SK-N-SH (cell line): Measurements from ENCODE around the gene USP14. TPM values are rescaled to one million over a fixed set of nuclear protein-coding genes. Genes with fewer than 3 reads are reported as not detected.

ENCODE experiments used
- CTCF ChIA-PET: fragments of 300-600, 350-600 bp; formaldehyde crosslinking; extraction: SDS; loops from one replicate; lab custom pipeline; 2021; lab: Yijun Ruan, JAX
- POLR2A ChIA-PET: fragments of 350-600 bp; sonication (Branson Sonifier 250); formaldehyde crosslinking; extraction: SDS; loops from one replicate; lab custom pipeline; 2020; ENCODE audit warnings: antibody characterized with exemption, inconsistent platforms; lab: Yijun Ruan, JAX
- DNase-seq: peaks from one replicate; pipeline ENCODE4 v3.0.0; 2012
- H2AFZ ChIP-seq: fragments of 200-600 bp; sonication (generic); 2 replicates; pipeline ENCODE4 v1.8.1; 2016; ENCODE audit warnings: antibody characterized with exemption, mild to moderate bottlenecking, low read depth
- H3F3A ChIP-seq: fragments of 200-600 bp; sonication (generic); replicated peaks from 2 replicates; pipeline ENCODE3; 2016; ENCODE audit warnings: antibody characterized with exemption, mild to moderate bottlenecking; ENCODE audit not compliant: insufficient read depth
- H3K27ac ChIP-seq, 2 experiments: fragments of 200-500 bp in 1 of 2; fragments of 200-600 bp in 1 of 2; sonication (Bioruptor generic) in 1 of 2; sonication (generic), shearing (Covaris generic) in 1 of 2; 2 replicates each; pipeline versions ENCODE4 v1.5.1 to v1.6.1; 2014 to 2016; ENCODE audit warnings: low read depth in 2 of 2, inconsistent platforms in 1 of 2, low read length in 1 of 2, mild to moderate bottlenecking in 1 of 2, mixed read lengths in 1 of 2
- H3K27me3 ChIP-seq: fragments of 200-600 bp; sonication (generic), shearing (Covaris generic); 2 replicates; pipeline ENCODE4 v1.6.1; 2016; ENCODE audit warnings: mixed run types; ENCODE audit not compliant: insufficient read depth
- H3K36me3 ChIP-seq, 2 experiments: fragments of 200-500 bp in 1 of 2; fragments of 200-600 bp in 1 of 2; sonication (Bioruptor generic) in 1 of 2; sonication (generic) in 1 of 2; replicated peaks in 1 of 2; 2 replicates each; pipeline versions ENCODE3 to v1.5.1; 2014 to 2016; ENCODE audit warnings: low read length in 1 of 2, mild to moderate bottlenecking in 1 of 2; ENCODE audit not compliant: insufficient read depth in 2 of 2, control insufficient read depth in 1 of 2
- H3K4me1 ChIP-seq, 2 experiments: fragments of 200-500 bp in 1 of 2; fragments of 200-600 bp in 1 of 2; sonication (Bioruptor generic) in 1 of 2; sonication (generic), shearing (Covaris generic) in 1 of 2; 2 replicates each; pipeline versions ENCODE4 v1.5.1 to v1.6.1; 2014 to 2016; ENCODE audit warnings: low read depth in 1 of 2, low read length in 1 of 2, mixed run types in 1 of 2; ENCODE audit not compliant: insufficient read depth in 2 of 2, control insufficient read depth in 1 of 2
- H3K4me2 ChIP-seq: fragments of 200-600 bp; sonication (generic), shearing (Covaris generic); 2 replicates; pipeline ENCODE4 v1.6.1; 2017; ENCODE audit warnings: mixed run types
- H3K4me3 ChIP-seq, 2 experiments: fragments of 200-500 bp in 1 of 2; fragments of 200-600 bp in 1 of 2; sonication (Bioruptor generic) in 1 of 2; sonication (generic), shearing (Covaris generic) in 1 of 2; 2 replicates each; pipeline versions ENCODE4 v1.5.1 to v1.8.1; 2014 to 2016; ENCODE audit warnings: low read depth in 2 of 2, inconsistent platforms in 1 of 2, low read length in 1 of 2, mild to moderate bottlenecking in 1 of 2, mixed read lengths in 1 of 2, moderate library complexity in 1 of 2
- H3K79me2 ChIP-seq: fragments of 200-600 bp; sonication (generic); 2 replicates; pipeline ENCODE4 v1.8.1; 2017; ENCODE audit warnings: mild to moderate bottlenecking; ENCODE audit not compliant: insufficient read depth
- H3K9ac ChIP-seq: fragments of 200-600 bp; sonication (generic); 2 replicates; pipeline ENCODE4 v1.6.1; 2017; ENCODE audit warnings: mixed run types
- H3K9me2 ChIP-seq: fragments of 200-600 bp; sonication (generic); 2 replicates; pipeline ENCODE4 v1.6.1; 2017; ENCODE audit warnings: mixed run types
- H3K9me3 ChIP-seq: fragments of 200-600 bp; sonication (generic); 2 replicates; pipeline ENCODE4 v1.6.1; 2017; ENCODE audit warnings: mixed run types, mild to moderate bottlenecking, moderate library complexity
- H4K20me1 ChIP-seq: fragments of 200-600 bp; sonication (generic); 2 replicates; pipeline ENCODE4 v1.6.1; 2017; ENCODE audit warnings: mild to moderate bottlenecking, mixed run types; ENCODE audit not compliant: insufficient read depth
- CHD2 ChIP-seq: fragments of 150-350 bp; IDR thresholded peaks from 2 replicates; pipeline ENCODE4 v1.6.1; 2018; ENCODE audit warnings: low read length; ENCODE audit not compliant: partially characterized antibody
- ELF1 ChIP-seq: IDR thresholded peaks from 2 replicates; pipeline ENCODE4 v1.4.0; 2012
- FOXJ3 ChIP-seq: sonication (generic); formaldehyde crosslinking; IDR thresholded peaks from 2 replicates; pipeline ENCODE4 v1.5.1; 2020; ENCODE audit warnings: mild to moderate bottlenecking, missing genetic modification reagents
- FOXM1 ChIP-seq: IDR thresholded peaks from 2 replicates; pipeline ENCODE4 v1.4.0; 2012; ENCODE audit warnings: low read depth, mild to moderate bottlenecking
- GATA2 ChIP-seq: sonication (generic); formaldehyde crosslinking; IDR thresholded peaks from 2 replicates; pipeline ENCODE4 v1.5.0; 2020; ENCODE audit warnings: mild to moderate bottlenecking, missing genetic modification reagents
- JUND ChIP-seq: IDR thresholded peaks from 2 replicates; pipeline ENCODE4 v1.4.0; 2012
- MXI1 ChIP-seq: IDR thresholded peaks from 2 replicates; pipeline ENCODE4 v1.6.1; 2012; ENCODE audit warnings: mild to moderate bottlenecking, low read depth, low read length, improper control_type of control experiment
- NFIC ChIP-seq: IDR thresholded peaks from 2 replicates; pipeline ENCODE4 v1.4.0; 2012; ENCODE audit warnings: borderline replicate concordance
- NRF1 ChIP-seq: IDR thresholded peaks from 2 replicates; pipeline ENCODE4 v1.6.1; 2012; ENCODE audit warnings: low read depth, mild to moderate bottlenecking, low read length
- POLR2AphosphoS5 ChIP-seq: IDR thresholded peaks from 2 replicates; pipeline ENCODE4 v1.6.1; 2012; ENCODE audit warnings: low read depth, low read length
- RAD21 ChIP-seq: IDR thresholded peaks from 2 replicates; pipeline ENCODE4 v1.6.1; 2012; ENCODE audit warnings: mild to moderate bottlenecking, low read length
- RCOR1 ChIP-seq: fragments of 150-350 bp; IDR thresholded peaks from 2 replicates; pipeline ENCODE4 v1.6.1; 2017; ENCODE audit warnings: antibody characterized with exemption, low read length
- RXRA ChIP-seq: IDR thresholded peaks from 2 replicates; pipeline ENCODE4 v1.4.0; 2012; ENCODE audit warnings: low read depth, mild to moderate bottlenecking, borderline replicate concordance
- SIN3A ChIP-seq: IDR thresholded peaks from 2 replicates; pipeline ENCODE4 v1.6.1; 2012; ENCODE audit warnings: low read depth, mild to moderate bottlenecking, low read length, moderate library complexity, borderline replicate concordance
- TAF1 ChIP-seq: IDR thresholded peaks from 2 replicates; pipeline ENCODE4 v1.6.1; 2012; ENCODE audit warnings: low read depth, mild to moderate bottlenecking, low read length, moderate library complexity, borderline replicate concordance
- TCF12 ChIP-seq: IDR thresholded peaks from 2 replicates; pipeline ENCODE4 v1.4.0; 2012
- WGBS: methylation state at CpG from one replicate; pipeline ENCODE4 v1.1.6; 2017; ENCODE audit warnings: low lambda C conversion rate; 5-methylcytosine and 5-hydroxymethylcytosine counted together
- polyA plus RNA-seq, 3 experiments: library from polyadenylated mRNA; depleted of rRNA; stranded (reverse); fragments of >200 nt; gene quantifications; 2 replicates each; pipeline ENCODE4 v1.2.3, GENCODE V29; 2012
- TF ChIP-seq, protein P1 (sequence below): IDR thresholded peaks from 2 replicates; pipeline ENCODE4 v1.4.0; 2012; ENCODE audit warnings: low read depth, borderline replicate concordance
- TF ChIP-seq, protein P2 (sequence below): fragments of 150-350 bp; IDR thresholded peaks from 2 replicates; pipeline ENCODE4 v1.6.1; 2016; ENCODE audit warnings: mild to moderate bottlenecking, low read depth, low read length
- TF ChIP-seq, protein P3 (sequence below): fragments of 150-350 bp; IDR thresholded peaks from 2 replicates; pipeline ENCODE4 v1.6.1; 2017; ENCODE audit warnings: antibody characterized with exemption, low read length, low read depth, borderline replicate concordance
- TF ChIP-seq, protein P4 (sequence below): IDR thresholded peaks from 2 replicates; pipeline ENCODE4 v1.4.0; 2012; ENCODE audit warnings: low read depth, borderline replicate concordance

Gene USP14
- polyA plus RNA-seq, 1 of the 3 experiments (the other 2 are of a cell fraction), result 22.0 TPM

DNA sequence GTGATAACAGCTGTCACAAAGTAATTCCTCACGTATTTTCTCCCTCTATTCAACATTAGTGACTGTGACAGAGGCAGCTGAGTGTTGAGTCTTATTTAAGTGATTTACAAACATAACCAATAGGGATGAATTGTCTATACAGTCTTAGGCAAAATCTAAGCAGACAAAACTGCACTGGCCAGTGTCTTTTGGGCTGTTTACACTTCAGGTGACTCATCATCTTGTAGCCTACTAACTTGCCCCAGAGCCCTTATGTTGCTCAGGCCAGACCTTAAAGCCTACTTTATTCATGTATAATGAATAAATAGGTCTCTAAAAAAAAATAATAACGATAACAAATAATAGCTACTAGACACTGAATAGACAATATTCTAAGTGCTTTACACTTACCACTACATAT lies 92.3 kb downstream of the USP14 start:
- TF ChIP-seq, protein P1, sequence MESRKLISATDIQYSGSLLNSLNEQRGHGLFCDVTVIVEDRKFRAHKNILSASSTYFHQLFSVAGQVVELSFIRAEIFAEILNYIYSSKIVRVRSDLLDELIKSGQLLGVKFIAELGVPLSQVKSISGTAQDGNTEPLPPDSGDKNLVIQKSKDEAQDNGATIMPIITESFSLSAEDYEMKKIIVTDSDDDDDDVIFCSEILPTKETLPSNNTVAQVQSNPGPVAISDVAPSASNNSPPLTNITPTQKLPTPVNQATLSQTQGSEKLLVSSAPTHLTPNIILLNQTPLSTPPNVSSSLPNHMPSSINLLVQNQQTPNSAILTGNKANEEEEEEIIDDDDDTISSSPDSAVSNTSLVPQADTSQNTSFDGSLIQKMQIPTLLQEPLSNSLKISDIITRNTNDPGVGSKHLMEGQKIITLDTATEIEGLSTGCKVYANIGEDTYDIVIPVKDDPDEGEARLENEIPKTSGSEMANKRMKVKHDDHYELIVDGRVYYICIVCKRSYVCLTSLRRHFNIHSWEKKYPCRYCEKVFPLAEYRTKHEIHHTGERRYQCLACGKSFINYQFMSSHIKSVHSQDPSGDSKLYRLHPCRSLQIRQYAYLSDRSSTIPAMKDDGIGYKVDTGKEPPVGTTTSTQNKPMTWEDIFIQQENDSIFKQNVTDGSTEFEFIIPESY, result no peak
- TF ChIP-seq MXI1 (no peak), ELF1 (no peak), FOXJ3 (CRISPR knock-in tag) (no peak)
- H3K36me3 ChIP-seq, result peaks cover 68 to 78% of the 10 kb centered on the region in 2 experiments
- H3K4me1 ChIP-seq, result no peaks in the 10 kb centered on the region
- ChIA-PET POLR2A (no interaction called here), CTCF (interaction anchor here (0.8 to 1.4 kb wide), 2 partner anchors 15 to 373 kb away, joined by 3 read pairs; no protein-coding TSS in a partner anchor)
- no peak overlapping the region for H3K4me3 ChIP-seq
- no peak for DNase-seq
- no peaks in the 10 kb centered on the region for H3K9me3 ChIP-seq
- no peak overlapping the region for H3K27ac ChIP-seq
- no peaks in the 10 kb centered on the region for H3K27me3 ChIP-seq
- H3K79me2 ChIP-seq, result no peaks in the 10 kb centered on the region
- H3K4me2 ChIP-seq, result no peak overlapping the region
- H3K9me2 ChIP-seq, result no peaks in the 10 kb centered on the region
- no peaks in the 10 kb centered on the region for H3F3A ChIP-seq
- H3K9ac ChIP-seq, result no peak overlapping the region
- H2AFZ ChIP-seq, result no peak overlapping the region
- H4K20me1 ChIP-seq, result no peaks in the 10 kb centered on the region
- WGBS, result 99% methylated on average over 2 of the region's 2 CpGs

DNA sequence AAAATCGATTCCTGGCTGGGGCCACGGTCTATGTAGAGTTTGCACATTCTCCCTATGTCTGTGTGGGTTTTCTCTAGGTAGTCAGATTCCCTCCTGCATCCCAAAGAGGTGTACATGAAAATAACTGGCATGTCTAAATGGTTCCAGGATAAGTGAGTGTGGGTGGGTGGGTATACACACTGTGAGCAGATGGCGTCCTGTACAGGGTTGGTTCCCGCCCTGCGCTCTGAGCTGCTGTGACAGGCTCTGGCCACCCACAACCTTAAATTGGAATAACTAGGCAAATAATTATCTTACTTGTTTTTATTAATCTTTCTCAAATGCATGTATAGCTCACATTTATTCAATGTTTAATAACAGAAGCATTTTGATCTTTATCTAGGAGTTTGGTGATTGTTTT lies 93.2 kb downstream of the USP14 start:
- Histone ChIP-seq H3K27me3 (no peaks in the 10 kb centered on the region), H3K36me3 (peaks cover 66 to 78% of the 10 kb centered on the region in 2 experiments), H3F3A (no peaks in the 10 kb centered on the region), H3K4me3 (no peak overlapping the region), H3K9ac (no peak overlapping the region), H3K27ac (no peak overlapping the region), H3K4me2 (no peak overlapping the region), H2AFZ (no peak overlapping the region), H3K79me2 (no peaks in the 10 kb centered on the region), H3K9me3 (no peaks in the 10 kb centered on the region), H3K4me1 (no peaks in the 10 kb centered on the region), H4K20me1 (no peaks in the 10 kb centered on the region), H3K9me2 (no peaks in the 10 kb centered on the region)
- TF ChIP-seq RXRA (no peak), TCF12 (no peak), POLR2AphosphoS5 (no peak), SIN3A (no peak), FOXM1 (no peak), MXI1 (no peak), GATA2 (CRISPR knock-in tag) (no peak), NFIC (no peak), JUND (no peak), RAD21 (no peak), NRF1 (no peak), FOXJ3 (CRISPR knock-in tag) (no peak), TAF1 (no peak), CHD2 (no peak), RCOR1 (no peak)
- TF ChIP-seq, protein P2, sequence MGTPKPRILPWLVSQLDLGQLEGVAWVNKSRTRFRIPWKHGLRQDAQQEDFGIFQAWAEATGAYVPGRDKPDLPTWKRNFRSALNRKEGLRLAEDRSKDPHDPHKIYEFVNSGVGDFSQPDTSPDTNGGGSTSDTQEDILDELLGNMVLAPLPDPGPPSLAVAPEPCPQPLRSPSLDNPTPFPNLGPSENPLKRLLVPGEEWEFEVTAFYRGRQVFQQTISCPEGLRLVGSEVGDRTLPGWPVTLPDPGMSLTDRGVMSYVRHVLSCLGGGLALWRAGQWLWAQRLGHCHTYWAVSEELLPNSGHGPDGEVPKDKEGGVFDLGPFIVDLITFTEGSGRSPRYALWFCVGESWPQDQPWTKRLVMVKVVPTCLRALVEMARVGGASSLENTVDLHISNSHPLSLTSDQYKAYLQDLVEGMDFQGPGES, result no peak
- TF ChIP-seq, protein P3, sequence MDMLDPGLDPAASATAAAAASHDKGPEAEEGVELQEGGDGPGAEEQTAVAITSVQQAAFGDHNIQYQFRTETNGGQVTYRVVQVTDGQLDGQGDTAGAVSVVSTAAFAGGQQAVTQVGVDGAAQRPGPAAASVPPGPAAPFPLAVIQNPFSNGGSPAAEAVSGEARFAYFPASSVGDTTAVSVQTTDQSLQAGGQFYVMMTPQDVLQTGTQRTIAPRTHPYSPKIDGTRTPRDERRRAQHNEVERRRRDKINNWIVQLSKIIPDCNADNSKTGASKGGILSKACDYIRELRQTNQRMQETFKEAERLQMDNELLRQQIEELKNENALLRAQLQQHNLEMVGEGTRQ, result no peak
- TF ChIP-seq, protein P1, result no peak
- TF ChIP-seq, protein P4, sequence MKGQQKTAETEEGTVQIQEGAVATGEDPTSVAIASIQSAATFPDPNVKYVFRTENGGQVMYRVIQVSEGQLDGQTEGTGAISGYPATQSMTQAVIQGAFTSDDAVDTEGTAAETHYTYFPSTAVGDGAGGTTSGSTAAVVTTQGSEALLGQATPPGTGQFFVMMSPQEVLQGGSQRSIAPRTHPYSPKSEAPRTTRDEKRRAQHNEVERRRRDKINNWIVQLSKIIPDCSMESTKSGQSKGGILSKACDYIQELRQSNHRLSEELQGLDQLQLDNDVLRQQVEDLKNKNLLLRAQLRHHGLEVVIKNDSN, result no peak
- CTCF ChIA-PET, result interaction anchor here (0.8 kb wide), 1 partner anchor 16 kb away, joined by 3 read pairs; no protein-coding TSS in a partner anchor
- 97% methylated on average over 5 of the region's 5 CpGs for WGBS
- no peak for DNase-seq
- POLR2A ChIA-PET, result no interaction called here
